RPMI8226 (cell line): ENCODE measurements around the gene HMGXB3.
"Not testable (repeated sequence)": the region's sequence is repeated elsewhere in the genome, so short reads cannot be mapped to it uniquely, and the experiment has no call there.

Experiments
- DNase-seq: peaks from one replicate; pipeline ENCODE4 v3.0.0-alpha.2; 2015

HMGXB3 gene

DNA sequence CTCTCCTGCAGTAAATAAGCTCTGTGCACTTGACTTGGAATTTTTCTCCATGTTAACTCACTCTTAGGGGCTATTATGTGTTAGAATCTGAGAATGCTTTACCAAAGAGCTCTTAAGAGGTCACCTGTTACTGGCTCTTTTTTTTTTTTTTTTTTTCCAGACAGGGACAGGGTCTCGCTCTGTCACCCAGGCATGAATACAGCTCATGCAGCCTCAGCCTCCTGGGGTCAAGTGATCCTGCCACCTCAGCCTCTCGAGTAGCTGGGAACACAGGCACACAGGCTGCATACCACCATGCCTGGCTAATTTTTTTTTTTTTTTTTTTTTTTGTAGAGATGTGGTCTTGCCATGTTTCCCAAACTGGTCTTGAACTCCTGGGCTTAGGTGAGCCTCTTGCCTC is 22.1 kb downstream of the HMGXB3 start:
- DNase-seq = no peak

- DNase-seq = no peak
Measured at GRCh38 chr5:150023136-150023535, 22.6 kb downstream of the HMGXB3 start.

- DNase-seq = no peak
Measured at GRCh38 chr5:150024346-150024984, 23.9 kb downstream of the HMGXB3 start.

DNA sequence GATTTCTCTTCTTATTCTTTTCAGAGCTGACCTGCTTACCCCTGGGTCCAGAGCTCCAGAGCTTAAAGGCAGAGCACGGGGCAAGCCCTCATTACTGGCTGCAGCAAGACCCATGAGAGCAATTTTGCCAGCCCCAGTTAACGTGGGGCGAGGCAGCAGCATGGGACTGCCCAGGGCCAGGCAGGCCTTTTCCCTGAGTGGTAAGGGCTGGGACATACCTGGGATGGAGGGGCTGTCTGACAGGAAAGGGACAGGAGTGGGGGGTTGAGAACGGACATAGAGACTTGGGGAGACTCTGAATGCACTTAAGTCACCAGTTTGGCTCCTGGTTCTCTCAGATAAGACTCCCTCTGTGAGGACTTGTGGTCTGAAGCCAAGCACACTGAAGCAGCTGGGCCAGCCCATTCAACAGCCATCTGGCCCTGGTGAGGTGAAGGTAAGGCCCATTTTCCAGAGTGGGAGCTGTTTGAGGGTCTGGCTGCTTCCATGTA is 26.2 kb downstream of the HMGXB3 start:
- no peak for DNase-seq

DNA sequence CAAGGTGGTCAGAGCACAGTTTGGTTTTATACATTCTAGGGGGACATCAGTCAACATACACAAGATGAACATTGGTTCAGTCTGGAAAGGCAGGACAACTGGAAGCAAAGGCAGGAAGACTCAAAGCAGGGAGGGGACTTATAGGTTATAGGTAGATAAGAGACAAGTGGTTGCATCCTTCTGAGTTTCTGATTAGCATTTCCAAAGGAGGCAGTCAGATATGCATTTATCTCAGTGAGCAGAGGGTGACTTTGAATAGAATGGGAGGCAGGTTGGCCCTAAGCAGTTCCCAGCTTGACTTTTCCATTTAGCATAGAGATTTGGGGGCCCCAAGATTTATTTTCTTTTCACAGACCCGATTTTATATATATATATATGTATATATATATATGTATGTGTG is 27.5 kb downstream of the HMGXB3 start:
- DNase-seq = not testable (repeated sequence)

- DNase-seq = no peak
Measured at GRCh38 chr5:150033334-150033733, 32.8 kb downstream of the HMGXB3 start.

- DNase-seq = no peak
Measured at GRCh38 chr5:150034662-150035061, 34.1 kb downstream of the HMGXB3 start.

DNA sequence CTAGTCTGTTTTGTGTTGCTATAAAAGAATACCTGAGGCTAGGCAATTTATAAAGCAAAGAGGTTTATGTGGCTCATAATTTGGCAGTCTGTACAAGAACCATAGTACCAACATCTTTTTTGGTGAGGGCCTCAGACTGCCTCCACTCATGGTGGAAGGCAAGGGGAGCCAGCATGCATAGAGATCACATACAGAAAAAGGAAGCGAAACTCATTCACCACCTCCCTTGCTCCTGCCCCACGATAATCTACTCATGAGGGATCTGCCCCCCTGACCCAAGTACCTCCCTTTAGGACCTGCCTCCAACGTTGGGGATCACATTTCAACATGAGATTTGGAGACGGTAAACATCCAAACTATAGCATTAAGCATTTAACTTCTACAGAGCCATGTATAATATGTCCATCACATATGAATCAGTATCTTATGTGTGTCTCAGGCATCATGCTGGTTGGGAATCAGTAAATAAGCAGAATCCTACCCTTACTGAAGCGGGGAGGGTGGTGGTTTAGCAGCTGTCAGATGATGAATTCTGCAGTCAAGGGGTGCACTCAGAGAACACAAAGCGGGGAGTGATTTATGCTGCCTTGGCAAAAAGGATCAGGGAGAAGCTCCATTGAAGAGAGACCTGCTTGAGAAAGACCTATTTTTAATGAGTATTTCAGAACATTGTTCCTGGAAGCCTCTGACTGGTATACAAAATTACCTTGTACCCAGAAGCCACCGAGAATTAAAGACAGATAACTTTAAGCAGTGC is 34.8 kb downstream of the HMGXB3 start:
- peak; percentile 78 for DNase-seq

DNA sequence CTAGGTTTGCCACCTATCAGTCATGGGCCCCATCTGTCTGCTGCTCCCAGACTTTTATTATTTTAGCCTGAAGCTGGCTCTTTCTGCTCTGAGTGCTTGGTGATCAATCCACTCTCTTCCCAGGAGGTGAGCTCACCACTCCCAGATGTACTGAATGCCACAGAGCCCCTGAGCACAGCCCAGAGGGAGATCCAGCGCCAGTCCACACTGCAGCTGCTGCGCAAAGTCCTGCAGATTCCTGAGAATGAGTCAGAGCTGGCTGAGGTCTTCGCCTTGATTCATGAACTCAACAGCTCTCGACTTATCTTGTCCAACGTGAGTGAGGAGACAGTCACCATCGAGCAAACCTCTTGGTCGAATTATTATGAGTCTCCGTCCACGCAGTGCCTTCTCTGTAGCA is 36.0 kb downstream of the HMGXB3 start:
- DNase-seq = no peak

DNA sequence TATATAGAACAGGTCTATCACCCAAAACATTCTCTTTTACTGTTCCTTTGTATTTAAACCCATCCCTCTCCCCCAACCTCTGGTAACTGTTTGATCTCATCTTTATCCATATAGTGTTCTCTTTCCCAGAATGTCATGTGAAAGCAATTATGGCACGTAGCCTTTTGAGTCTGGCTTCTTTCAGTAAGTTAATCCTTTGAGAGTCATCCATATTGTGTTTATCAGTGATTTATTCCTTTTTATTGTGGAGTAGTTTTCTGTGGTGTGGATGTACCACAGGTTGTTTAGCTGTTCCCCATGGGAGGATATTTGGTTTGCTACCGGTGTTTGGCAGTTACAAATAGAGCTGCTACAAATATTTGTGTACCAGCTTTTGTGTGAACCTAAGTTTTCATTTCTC is 38.0 kb downstream of the HMGXB3 start:
- DNase-seq = no peak

GRCh38 chr5:150042459-150042858 is 41.9 kb downstream of the HMGXB3 start:
- no peak for DNase-seq

- DNase-seq = no peak
Measured at GRCh38 chr5:150043657-150044328, 43.3 kb downstream of the HMGXB3 start.

GRCh38 chr5:150044329-150044681 is 43.8 kb downstream of the HMGXB3 start:
- no peak for DNase-seq

DNA sequence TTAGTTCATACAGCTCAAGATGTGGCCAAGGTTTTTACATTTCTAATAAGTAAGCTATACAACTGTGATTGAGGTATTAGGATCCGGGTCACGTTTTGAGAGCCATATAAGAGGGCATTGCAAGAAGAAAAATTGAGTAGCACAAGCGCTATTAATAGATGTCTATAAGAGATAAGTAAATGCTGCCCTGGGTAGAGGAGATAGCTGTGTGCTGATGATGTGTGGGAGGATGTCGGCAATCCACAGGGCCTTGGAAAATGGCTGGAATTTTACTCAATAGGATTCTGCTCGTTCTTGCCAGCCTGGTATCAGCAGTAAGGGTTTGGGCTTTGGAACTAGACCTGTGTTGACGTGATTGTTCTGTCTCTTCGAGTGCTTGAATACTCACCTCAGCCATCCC is 44.2 kb downstream of the HMGXB3 start:
- DNase-seq = no peak

- DNase-seq = no peak
Measured at GRCh38 chr5:150045549-150045948, 45.0 kb downstream of the HMGXB3 start.

DNA sequence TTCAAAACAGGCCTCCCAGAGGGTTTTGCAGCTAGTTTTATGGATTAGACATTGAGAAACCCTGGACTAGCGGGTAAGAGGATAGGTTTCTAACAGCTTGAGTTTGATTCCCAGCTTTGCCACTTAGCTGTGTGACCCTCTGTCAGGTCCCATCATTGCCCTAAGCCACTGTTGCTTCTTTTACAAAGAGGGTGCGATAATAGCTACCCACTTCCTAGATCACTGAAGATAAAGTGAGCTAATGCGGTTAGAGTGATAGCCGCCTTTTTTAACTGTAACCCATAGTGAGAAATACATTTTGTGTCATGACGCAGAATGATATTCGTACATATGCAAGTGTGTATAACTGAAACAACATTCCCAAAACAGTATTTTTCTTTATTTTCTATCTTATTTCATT is 45.5 kb downstream of the HMGXB3 start:
- no peak for DNase-seq

DNA sequence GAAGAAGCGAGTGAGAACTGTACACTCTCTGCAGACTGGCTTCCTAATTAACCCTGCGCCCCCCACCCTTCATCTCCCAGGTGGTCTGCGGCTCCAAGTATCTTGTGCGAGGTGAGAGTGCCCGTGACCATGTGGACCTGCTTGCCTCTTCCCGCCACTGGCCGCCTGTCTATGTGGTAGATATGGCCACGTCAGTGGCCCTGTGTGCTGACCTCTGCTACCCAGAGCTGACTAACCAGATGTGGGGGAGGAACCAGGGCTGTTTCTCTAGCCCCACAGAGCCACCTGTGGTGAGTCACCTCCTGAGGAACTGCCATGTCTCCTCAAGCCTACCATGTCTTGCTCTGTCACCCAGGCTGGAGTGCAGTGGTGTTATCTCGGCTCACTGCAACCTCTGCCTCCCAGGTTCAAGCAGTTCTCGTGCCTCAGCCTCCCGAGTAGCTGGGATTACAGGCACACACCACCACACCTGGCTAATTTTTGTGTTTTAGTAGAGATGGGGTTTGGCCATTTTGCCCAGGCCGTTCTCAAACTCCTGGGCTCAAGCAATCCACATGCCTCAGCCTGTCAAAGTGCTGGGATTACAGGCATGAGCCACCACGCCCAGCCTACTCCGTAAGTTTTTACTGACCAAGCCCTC is 49.8 kb downstream of the HMGXB3 start:
- DNase-seq = not testable (repeated sequence)

DNA sequence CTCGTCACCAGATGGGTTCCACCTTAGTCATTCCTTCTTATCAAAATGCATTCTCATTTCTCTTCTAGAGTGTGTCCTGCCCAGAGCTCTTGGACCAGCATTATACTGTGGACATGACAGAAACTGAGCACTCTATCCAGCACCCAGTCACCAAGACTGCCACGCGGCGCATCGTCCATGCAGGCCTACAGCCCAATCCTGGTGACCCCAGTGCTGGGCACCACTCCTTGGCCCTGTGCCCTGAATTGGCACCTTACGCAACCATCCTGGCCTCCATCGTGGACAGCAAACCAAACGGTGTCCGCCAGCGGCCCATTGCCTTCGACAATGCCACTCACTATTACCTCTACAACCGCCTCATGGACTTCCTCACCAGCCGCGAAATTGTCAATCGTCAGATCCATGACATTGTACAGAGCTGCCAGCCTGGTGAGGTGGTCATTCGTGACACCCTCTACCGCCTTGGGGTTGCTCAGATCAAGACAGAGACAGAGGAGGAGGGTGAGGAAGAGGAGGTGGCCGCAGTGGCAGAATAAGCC is 51.2 kb downstream of the HMGXB3 start:
- DNase-seq = no peak

GRCh38 chr5:150052226-150052955 is 51.9 kb downstream of the HMGXB3 start:
- DNase-seq = no peak

- DNase-seq = no peak
Measured at GRCh38 chr5:150052956-150053712, 52.6 kb downstream of the HMGXB3 start.

DNA sequence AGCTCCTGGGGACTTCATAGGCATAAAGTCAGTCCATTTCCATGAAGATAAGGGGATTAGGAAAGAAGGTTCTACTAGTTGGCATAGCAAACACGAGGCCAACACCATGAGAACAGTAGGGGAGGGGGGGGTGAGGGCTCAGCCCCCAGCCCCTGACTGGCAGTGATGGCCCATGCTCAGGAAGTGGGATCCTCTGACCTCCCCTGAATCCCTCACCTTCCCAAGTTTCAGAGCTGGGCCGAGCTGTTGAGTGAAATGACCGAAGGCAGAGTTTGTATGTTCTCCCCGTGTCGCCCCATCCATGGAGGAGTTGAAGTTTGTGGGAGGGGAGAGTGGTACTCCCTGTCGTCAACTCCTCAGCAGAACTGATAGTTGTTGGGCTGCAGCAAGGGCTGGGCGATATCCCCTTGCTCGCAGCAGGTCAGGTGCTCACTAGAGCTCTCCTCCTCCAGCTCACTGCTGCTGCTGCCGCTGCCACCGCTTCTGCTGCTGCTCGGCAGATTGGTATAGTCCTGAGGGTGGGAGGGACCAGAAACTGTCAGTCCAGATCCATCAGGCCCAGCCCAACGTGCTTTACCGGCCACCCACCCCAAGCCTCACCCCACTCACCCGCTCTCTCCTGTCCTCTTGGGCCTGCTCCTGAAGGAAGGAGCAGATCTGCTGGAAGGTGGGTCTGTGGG is 53.3 kb downstream of the HMGXB3 start:
- DNase-seq = no peak
